HG03066 (cell line): Measurements from ENCODE around the gene TMEM59L.

Source experiments
- ATAC-seq: cut with Tn5 transposase; IDR thresholded peaks from one replicate; pipeline ENCODE4 v1.9.1; 2021; ENCODE audit warnings: low read depth; ENCODE audit not compliant: unreplicated experiment

The TMEM59L gene

DNA sequence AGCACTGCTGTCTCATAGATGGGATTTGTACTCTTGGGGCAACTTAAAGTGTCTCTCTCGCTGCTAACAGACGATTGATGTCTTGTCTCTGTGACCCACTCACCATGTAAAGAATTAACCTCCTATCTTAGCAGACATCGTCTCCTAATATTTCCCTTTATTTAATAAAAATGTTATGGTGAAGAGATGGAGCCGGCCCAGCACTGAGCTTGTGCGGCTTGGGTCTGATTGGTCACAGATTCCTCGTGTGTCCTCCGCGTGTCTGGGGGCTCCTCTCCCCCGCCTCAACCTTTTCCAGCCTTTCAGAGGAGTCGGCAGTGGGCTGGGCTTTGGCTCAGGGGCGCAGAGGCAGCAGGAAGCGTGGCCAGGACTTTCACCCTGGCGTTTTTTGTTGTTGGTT is 57.6 kb downstream of the TMEM59L start:
- no peak for ATAC-seq
